H1 (cell line): ENCODE results near the gene PWWP3B. TPM values are rescaled to one million over a fixed set of nuclear protein-coding genes. Genes with fewer than 3 reads are reported as not detected.

Source experiments
- polyA plus RNA-seq, 7 experiments: library from polyadenylated mRNA; depleted of rRNA in 3 of 7; stranded (reverse) in 5 of 7; unstranded in 2 of 7; fragments of >200 nt in 5 of 7; fragments of 200-250 nt in 2 of 7; gene quantifications; 1 replicate in 5 of 7; 2 replicates in 1 of 7; 4 replicates in 1 of 7; pipeline versions ENCODE4 v1.2.1 to v1.2.3, GENCODE V29; 2011 to 2013; ENCODE audit warnings: missing spikeins in 2 of 7, mixed read lengths in 2 of 7
- total RNA-seq: library from RNA; stranded (reverse); fragmentation: NEBNext Ultra II Directional; extraction: Animal tissue kit (Norgen Biotek cat#: 25700); gene quantifications from 2 replicates; pipeline ENCODE4 v1.2.1, GENCODE V29; 2021

The PWWP3B gene
- total and polyA plus RNA-seq, 2 of the 8 experiments (the other 6 are each of a cell fraction or from before 2014, with no cell fraction given): 0.15 to 0.61 TPM

Other genes starting within 250 kb of the PWWP3B start
- not detected in 2 replicates for gene SERPINA7, start 129.6 kb upstream of the PWWP3B start, total RNA-seq
- not detected in 2 replicates for gene SERPINA7, start 129.6 kb upstream of the PWWP3B start, polyA plus RNA-seq (2011; rRNA removed)